GM21423 (cell line): ENCODE measurements around the gene TMEM151B.

Source experiments
- ATAC-seq: cut with Tn5 transposase; IDR thresholded peaks from one replicate; pipeline ENCODE4 v1.9.1; 2021; ENCODE audit warnings: mild to moderate bottlenecking, moderate library complexity; ENCODE audit not compliant: unreplicated experiment

Gene TMEM151B

GRCh38 chr6:44262467-44263353 is 7.5 kb upstream of the TMEM151B start:
- no peak for ATAC-seq

GRCh38 chr6:44263354-44264100 is 6.7 kb upstream of the TMEM151B start:
- ATAC-seq, result no peak

GRCh38 chr6:44264154-44265006 is 5.9 kb upstream of the TMEM151B start:
- ATAC-seq, result peak; percentile 31

- peak; percentile 42 for ATAC-seq
Measured at GRCh38 chr6:44265007-44265721, 5.1 kb upstream of the TMEM151B start, which contains the start of gene NFKBIE. NFKBIE (minus strand) TSS chr6:44265551; CDS start chr6:44265346, 205 bp downstream.

DNA sequence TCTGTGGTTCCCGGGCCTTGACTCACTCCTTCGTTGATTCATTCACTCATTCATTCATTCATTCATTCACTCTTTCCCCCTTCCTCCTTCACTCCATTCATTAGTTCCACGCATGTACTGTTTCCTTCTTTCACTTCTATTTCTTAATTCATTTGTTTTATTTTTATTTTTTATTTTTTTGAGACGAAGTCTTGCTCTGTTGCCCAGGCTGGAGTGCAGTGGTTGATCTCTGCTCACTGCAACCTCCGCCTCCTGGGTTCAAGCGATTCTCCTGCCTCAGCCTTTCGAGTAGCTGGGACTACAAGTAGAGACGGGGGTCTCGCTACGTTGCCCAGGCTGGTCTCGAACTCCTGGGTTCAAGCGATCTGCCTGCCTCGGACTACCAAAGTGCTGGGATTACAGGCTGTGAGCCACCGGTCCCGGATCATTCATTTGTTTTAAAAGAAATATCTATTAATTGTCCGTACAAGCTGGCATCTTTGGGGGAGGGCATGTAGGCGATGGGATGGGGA is 4.5 kb upstream of the TMEM151B start:
- ATAC-seq, result no peak

GRCh38 chr6:44266347-44266746 is 3.9 kb upstream of the TMEM151B start:
- ATAC-seq, result peak; percentile 25

DNA sequence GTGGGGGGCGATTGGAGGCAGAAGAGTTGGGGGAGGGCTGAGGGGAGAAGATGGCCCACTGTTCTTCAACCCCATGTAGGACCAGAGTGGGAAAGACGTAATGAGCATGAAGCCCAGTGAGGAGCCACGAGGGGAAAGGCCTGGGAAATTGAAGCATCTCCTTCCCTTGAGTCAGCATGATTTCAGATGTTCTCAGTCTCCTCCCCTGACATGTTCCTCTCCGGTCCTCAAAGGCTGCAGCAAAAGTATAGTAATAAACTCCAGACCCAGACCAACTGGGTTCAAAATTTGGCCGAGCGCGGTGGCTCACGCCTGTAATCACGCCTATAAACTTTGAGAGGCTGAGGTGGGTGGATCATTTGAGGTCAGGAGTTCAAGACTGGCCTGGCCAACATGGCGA is 3.0 kb upstream of the TMEM151B start:
- ATAC-seq, result no peak

GRCh38 chr6:44268095-44268628 is 2.1 kb upstream of the TMEM151B start:
- no peak for ATAC-seq

DNA sequence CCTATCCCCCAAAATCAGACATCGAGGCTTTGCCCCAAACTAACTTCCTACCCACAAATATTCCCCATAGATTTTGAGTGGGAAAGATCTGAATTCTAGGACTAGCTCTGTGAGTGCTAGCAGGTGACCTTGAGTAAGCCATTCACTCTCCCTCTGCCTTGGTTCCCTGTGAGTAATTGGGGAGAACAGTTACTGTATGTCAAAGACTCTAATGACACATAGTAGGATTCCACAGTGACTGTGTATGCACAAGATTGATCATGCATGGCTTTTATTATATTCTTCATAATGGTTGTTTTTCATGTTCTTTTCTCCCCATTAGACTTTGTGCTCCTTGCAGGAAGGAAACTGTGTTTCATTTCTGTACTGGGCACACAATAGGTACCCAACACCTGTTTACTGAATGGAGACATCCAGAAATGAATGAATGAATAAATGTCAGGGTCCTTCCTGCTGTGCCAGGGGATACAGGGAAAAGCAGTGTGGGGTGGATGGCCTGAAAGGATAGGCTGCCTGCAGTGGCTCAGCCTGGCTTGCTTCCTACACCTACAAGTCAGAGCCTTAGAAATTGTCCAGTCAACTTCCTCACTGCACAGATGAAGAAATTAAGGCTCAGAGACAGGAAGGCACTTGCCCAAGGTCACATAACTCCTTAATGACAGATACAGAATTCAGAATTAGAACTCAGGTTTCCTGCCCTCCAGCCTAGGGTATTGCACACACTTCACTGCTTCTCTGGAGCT is 901 bp upstream of the TMEM151B start:
- ATAC-seq, result no peak

DNA sequence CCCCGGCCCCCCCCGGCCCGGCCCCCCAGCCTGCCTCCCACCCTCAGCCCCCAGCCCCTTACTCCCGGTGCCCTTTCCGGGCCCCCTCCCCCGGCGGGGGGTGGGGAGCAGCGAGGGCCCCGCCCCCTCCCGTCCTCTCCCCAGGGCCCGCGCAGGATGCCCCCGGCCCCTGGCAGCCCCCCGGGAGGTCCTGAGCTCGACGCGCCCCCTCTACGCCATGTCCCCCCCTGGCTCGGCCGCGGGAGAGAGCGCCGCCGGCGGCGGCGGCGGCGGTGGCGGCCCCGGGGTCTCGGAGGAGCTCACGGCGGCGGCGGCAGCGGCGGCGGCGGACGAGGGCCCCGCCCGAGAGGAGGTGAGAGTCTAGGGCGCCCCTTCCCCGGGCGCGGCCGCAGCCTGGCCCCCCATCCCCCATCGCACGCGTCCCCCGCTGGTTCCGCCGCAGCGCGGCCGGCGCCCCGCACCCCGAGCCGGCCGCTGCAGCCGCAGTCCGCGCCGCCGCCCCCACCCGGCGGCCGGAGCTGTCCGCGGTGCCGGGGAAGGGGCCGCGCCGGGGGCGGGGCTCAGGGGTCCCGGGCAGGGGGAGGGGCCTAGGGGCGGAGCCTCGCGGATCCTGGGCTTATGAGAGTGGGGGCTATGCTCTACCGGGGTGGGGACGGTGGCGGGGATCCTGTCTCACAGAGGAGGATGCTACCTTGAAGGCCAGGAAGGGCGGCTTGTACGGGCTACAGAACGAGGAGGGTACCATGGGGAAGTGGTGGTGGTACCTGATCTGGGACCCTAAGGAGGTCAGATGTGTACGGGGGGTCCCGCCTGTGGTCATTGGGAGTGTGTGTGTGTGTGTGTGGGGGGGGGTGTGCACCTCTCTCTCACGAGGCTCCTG is 516 bp downstream of the TMEM151B start:
- no peak for ATAC-seq

- no peak for ATAC-seq
Measured at GRCh38 chr6:44271406-44271723, 1.1 kb downstream of the TMEM151B start.

DNA sequence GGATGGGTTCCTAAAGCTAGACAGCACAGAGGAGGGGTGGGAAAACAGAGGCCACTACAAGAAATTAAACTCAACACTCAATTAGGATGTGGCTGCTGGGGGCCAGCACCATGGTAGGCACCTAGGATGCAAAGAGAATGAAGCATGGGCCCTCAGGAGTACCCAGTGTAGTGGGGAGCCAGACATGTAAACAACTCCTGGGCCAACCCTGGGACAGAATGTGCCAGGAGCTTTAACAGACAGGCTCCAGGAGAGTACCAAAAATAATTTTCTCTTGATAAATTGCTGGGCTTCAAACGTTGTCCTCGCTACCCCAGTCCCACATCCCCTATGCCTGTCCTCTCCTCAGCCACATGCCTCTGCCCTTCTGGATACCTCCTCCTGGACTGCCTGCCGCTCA is 1.7 kb downstream of the TMEM151B start:
- ATAC-seq, result no peak

DNA sequence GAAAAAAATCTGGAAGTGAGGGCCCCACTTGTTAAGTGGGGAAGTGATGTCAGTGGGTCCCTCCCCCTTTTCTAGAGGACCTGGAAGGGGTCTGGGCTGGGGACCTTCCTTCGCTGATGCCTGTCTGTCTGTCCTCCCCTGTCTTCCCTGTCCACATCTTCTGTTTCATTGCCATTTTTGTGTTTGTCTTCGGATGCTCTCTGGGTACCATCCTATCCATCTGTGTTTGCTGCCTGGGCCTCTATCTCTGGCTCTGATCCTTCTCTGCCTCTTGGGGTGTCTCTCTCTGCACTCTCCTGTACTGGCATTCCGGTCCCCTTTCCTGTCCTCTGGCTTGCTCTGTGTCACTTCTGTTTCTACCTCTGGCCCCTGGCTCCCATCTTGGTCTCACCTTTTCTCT is 2.3 kb downstream of the TMEM151B start:
- ATAC-seq, result no peak

DNA sequence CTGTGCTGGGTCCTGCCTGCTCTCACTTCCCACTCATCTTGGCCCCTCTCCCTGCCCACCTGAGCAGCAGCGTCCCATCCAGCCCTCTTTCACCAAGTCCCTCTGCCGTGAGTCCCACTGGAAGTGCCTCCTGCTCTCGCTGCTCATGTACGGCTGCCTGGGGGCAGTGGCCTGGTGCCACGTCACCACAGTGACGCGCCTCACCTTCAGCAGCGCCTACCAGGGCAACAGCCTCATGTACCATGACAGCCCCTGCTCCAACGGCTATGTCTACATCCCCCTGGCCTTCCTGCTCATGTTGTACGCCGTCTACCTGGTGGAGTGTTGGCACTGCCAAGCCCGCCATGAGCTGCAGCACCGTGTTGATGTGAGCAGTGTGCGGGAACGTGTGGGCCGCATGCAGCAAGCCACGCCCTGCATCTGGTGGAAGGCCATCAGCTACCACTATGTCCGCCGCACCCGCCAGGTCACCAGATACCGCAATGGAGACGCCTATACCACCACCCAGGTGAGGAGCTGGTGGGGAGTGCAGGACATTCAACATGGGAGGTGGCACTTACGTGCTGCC is 2.8 kb downstream of the TMEM151B start:
- ATAC-seq, result no peak

- ATAC-seq, result no peak
Measured at GRCh38 chr6:44273617-44274016, 3.4 kb downstream of the TMEM151B start.

- ATAC-seq, result no peak
Measured at GRCh38 chr6:44275271-44275748, 5.1 kb downstream of the TMEM151B start.

DNA sequence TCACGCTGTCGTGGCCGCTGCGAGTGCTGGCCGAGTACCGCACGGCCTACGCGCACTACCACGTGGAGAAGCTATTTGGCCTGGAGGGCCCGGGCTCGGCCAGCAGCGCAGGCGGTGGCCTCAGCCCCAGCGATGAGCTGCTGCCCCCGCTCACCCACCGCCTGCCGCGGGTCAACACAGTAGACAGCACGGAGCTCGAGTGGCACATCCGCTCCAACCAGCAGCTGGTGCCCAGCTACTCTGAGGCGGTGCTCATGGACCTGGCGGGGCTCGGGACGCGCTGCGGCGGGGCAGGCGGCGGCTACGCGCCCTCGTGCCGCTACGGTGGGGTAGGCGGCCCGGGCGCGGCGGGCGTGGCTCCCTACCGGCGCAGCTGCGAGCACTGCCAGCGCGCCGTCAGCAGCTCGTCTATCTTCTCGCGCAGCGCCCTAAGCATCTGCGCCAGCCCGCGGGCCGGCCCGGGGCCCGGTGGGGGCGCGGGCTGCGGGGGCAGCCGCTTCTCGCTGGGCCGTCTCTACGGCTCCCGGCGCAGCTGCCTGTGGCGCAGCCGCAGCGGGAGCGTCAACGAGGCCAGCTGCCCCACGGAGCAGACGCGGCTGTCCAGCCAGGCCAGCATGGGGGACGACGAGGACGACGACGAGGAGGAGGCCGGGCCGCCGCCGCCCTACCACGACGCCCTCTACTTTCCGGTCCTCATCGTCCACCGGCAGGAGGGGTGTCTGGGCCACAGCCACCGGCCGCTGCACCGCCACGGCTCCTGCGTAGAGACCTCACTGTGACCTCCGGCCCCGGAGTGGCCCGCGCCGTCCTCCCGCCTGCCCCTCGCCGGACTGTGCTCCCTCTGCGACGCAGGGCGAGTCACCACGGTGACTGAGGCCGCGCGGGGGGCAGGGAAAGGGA is 5.7 kb downstream of the TMEM151B start:
- ATAC-seq, result no peak
